ENCODE data around the gene ICOSLG. TPM values are rescaled to one million over a fixed set of nuclear protein-coding genes. Genes with fewer than 3 reads are reported as not detected.
"Not testable (repeated sequence)": the region's sequence is repeated elsewhere in the genome, so short reads cannot be mapped to it uniquely, and the experiment has no call there.

The ICOSLG gene
- total RNA-seq, 1 donor, result 4.3 TPM

GRCh38 chr21:44265734-44266270 is 25.1 kb upstream of the ICOSLG start:
- DNase-seq (ENCODE audit: low read depth in 2 of 3, low spot score in 2 of 3), result no peak

DNA sequence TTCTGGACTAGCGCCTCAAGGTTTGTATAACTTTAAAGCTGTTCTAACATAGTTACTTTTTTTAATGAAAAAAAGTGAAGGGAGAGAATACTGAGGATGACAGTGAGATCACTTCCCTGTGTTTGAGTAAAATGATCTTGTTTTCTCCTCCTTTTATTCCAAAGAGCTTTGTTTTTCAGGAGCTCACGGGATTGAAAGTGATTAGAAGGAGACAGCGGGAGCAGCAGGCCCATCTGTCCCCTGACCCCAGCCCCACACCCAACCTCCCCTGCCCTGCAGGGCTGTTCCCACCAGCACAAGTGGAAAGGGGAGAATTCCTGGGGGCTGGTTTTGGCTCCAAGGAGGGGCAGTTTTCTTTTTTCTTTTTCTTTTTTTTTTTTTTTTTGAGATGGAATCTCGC is 23.0 kb upstream of the ICOSLG start:
- DNase-seq (ENCODE audit: low read depth in 2 of 3, low spot score in 2 of 3), result no peak

DNA sequence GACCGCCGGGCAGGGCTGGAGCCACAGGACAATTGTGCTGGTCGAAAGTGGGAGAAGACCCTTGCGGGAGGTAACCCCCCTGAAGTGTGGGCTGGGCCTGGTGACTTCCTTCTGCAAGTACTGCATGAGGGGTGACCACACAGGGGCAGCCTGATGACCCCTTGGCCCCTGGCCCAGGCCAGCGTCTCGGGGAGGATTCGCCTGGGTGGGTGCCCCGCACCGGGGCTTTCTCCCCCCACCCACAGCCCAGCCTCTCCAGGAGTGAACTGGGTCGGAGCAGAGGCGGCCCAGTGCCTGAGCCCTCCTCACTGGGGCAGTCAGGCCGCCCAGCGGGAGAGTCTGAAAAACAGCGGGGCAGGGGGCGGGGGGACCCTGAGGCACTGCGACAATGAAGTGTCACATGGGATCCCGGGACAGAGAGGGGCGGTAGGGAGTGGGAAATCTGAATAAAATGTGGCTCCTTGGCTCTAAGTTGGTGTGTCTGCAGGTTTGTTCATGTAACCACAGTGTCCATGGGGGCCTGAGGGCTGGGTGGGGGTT is 22.5 kb upstream of the ICOSLG start:
- DNase-seq (ENCODE audit: low read depth in 2 of 3, low spot score in 2 of 3), result no peak

DNA sequence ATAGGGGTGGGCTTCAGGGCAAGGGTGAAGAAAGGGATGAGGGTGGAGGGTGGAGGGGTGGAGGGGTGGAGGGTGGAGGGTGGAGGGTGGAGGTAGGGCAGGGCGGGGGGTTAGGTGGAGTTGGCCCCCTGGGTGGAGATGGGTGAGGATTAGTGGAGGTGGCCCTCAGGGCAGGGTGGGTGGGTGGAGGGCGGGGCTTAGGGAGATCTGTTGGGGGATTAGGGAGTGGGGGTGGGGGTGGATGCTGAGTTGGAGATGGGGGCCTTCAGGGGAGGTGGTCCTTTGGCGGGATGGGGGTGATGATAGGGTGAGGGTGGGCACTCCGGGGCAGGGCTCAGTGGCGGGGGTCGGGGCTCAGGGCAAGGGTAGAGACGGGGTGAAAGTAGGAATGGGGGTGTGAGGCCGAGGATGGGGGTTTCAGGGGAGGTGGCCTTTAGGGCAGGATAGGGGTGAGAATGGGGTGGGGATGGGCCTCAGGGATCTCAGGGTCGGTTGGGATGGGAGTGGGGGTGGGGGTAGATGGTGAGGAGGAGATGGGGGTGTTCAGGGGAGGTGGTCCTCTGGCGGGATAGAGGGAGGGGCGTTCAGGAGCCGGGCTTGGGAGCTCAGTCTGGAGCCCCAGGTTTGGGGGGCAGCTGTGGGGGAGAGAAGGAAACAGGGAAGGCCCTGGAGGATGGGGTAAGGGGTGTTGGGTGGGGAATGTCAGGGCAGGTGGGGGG is 21.8 kb upstream of the ICOSLG start:
- DNase-seq (ENCODE audit: low read depth in 2 of 3, low spot score in 2 of 3), result no peak

DNA sequence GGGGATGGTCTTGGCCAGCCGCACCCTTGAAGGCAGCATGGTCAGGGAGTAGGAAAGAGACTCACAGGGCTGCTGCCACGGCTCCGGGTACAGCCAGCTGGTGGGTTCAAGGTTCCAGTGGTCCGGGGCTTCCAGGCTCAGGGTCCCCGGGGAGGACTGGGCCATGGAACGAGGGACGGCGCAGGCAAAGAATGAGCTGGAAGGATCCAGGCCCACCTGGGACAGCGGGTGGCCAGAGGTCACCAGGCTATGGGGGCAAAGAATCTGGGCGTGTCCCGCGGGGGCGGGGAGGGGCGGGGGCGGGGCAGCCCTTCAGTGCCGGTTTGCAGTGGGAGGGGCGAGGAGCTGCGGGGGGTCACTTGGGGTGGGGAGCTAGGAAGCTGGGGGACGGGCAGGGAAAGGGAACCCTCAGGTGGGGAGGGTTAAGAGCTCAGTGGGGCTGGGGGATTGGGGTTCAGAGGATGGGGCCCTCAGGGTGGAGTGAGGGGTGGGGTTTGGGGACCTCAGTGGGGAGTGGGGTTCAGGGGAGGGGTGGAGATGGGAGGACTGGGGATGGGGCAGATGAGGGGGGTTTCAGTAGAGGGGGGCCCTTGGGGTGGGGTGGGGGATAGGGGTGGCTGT is 21.0 kb upstream of the ICOSLG start, which contains the start of gene DNMT3L:
Gene DNMT3L, minus strand, starts transcription at position 223 of the 621 bp plus-strand sequence. CDS start 638 bp downstream, outside the sequence.
- DNase-seq (ENCODE audit: low read depth in 2 of 3, low spot score in 2 of 3), result no peak

- DNase-seq (ENCODE audit: low read depth in 2 of 3, low spot score in 2 of 3), result no peak
Measured at GRCh38 chr21:44260791-44261631, 20.3 kb upstream of the ICOSLG start.

- no peak for DNase-seq (ENCODE audit: low read depth in 2 of 3, low spot score in 2 of 3)
Measured at GRCh38 chr21:44260066-44260465, 19.3 kb upstream of the ICOSLG start.

DNA sequence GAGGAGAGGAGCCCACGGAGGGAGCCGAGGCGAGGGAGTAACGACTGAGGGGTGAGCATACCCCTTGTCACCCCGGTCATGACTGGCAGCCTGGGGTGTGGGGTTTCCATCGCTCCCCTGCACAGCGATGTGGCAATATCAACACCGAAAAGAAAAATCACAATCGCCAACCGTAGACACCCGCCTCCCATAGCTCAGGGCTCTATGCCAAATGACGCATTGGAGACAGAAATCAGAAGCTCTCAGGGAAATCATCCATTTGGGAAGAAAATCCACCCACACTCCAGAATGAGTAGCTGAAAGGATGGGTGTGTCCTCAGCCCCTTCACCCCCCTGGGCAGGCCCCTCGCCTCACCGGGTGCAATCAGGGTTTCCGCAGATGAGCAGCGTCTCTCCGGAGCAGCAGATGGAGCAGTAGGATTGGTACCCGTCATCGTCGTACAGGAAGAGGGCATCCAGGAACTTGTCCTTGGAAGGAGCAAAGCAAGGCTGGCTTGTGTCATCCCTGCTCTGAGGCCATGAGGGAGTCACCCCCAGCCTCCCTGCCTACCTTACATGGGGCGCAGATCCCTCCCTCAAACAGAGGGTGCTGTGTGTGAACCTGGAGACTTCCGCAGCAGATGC is 18.5 kb upstream of the ICOSLG start:
- DNase-seq (ENCODE audit: low read depth in 2 of 3, low spot score in 2 of 3), result no peak

- no peak for DNase-seq (ENCODE audit: low read depth in 2 of 3, low spot score in 2 of 3)
Measured at GRCh38 chr21:44258056-44258725, 17.4 kb upstream of the ICOSLG start.

DNA sequence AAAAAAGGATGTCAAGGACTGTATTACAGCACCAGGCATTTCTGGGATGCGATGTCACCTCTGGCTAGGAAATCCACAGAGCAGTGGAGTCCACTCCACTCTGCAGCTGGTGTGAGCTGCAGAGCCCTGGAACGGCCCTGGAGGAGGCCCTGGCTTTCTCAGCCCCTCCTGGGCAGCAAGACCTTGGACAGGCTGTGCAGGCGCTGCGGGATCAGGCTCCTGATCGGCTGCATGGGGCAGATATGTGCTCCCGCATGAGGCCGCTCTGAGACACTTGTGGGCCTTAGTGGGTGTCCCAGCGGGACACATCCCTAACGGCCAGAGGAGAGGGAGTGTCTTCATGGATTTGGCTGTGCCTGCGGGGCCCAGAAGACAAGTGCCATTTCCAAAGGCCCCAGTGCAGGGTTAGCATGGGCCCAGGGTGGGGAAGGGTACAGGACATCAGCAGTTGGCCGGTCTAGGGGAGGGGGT is 14.8 kb upstream of the ICOSLG start:
- DNase-seq (ENCODE audit: low read depth in 2 of 3, low spot score in 2 of 3), result no peak

- DNase-seq (ENCODE audit: low read depth in 2 of 3, low spot score in 2 of 3), result no peak
Measured at GRCh38 chr21:44253832-44254710, 13.3 kb upstream of the ICOSLG start.

DNA sequence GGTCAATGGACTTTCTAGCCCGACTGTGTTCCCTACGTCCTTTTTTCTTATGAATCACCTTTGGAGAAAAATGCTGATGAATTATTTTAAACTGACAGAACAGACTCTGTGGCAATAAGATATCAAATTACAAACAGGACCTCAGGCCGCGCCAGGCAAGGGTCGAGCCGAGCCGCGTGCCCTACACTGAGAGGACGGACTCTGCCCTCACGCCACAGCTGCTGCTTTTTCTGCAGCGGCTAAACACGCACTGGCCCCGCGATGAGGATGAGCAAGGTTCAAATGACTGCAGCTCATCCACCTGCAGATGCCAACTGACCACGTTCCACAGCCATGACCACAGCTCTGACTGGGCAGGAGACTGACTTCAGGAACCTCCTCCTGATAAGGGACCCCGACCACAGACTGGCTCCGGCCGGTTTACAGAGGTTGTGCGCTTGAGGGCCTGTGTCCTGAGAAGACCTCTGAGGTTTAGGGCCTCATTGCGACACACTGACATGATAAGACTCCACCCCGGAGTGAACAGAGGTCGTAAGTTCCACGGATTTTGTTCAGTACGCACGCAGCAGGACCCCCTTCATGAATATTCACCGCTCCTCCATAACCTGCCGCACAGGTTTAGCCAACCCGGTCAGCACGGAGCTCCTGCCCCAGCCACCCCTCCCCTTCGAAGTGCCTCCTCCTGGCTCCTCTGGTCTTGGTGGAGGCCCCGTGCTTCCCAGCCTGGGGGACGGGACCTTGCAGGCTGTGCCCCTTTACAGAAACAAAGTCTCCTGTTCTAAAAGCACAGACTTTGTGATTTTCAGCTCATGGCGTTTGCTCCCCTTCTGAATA is 8.7 kb upstream of the ICOSLG start:
- not testable (repeated sequence) for DNase-seq (ENCODE audit: low read depth in 2 of 3, low spot score in 2 of 3)

DNA sequence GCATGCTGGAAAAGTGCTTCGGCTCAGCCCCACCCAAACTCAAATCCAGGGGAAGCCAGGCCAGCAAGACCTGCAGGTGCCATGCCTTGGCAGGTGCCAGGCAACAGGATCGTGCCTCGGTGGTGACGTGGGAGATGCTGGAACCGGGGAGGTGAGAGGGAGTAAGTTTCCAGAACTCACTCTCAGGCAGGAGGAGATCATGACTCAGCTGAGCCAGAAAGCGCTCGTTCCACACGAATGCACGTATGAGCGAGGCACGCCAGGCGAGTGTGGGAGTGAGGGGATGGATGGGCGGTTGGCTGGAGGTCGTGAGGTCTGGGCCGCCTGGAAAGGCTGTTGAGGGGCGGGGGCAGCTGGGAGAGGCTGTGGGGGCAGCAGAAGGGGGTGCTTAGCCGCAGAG is 7.2 kb upstream of the ICOSLG start:
- not testable (repeated sequence) for DNase-seq (ENCODE audit: low read depth in 2 of 3, low spot score in 2 of 3)

DNA sequence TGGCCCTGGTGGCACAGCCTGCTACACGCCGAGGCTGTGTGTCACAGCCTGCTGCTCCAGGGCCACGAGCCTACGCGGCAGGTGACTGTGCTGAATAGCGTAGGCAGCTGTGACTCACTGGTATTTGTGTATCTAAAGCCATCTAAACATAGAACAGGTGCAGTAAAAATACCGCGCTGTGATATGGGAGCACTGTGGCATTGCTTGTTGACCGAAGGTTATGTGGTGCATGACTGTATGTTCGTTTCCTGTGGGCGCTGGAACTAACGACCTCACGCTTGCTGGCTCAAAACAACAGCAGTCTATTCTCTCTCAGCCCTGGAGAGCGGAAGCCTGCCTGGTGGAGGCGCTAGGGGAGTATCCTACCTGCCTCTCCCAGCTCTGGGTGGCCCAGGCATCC is 3.2 kb upstream of the ICOSLG start:
- not testable (repeated sequence) for DNase-seq (ENCODE audit: low read depth in 2 of 3, low spot score in 2 of 3)

GRCh38 chr21:44241281-44241680 is 538 bp upstream of the ICOSLG start:
- DNase-seq (ENCODE audit: low read depth in 2 of 3, low spot score in 2 of 3), result not testable (repeated sequence)

- DNase-seq (ENCODE audit: low read depth in 2 of 3, low spot score in 2 of 3), result not testable (repeated sequence)
Measured at GRCh38 chr21:44240353-44240752, 390 bp downstream of the ICOSLG start.

- DNase-seq (ENCODE audit: low read depth in 2 of 3, low spot score in 2 of 3), result not testable (repeated sequence)
Measured at GRCh38 chr21:44229561-44229960, 11.2 kb downstream of the ICOSLG start.

DNA sequence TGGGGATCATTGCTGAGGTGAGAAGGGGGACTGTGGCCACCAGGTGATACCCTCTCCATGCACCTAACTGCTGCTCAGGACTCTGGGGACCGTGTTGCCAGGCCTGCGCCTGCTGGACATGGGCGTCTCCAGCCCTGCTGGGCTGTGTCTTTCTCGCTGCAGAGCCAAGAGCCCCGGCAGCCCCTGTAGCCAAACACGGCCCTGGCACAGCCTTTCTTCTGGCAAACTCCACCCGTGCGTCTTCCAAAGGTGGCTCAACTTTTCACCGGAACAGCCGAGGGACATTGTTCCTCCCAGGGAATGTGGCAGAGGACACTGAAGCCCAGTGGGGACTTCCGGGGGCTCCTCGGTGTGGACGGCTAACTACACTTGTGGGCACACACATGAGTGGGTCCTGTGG is 12.6 kb downstream of the ICOSLG start:
- not testable (repeated sequence) for DNase-seq (ENCODE audit: low read depth in 2 of 3, low spot score in 2 of 3)

Measured in hematopoietic multipotent progenitor cell (in vitro differentiated cells).